ENCODE measurements around the gene DNAH5. TPM values are rescaled to one million over a fixed set of nuclear protein-coding genes. Genes with fewer than 3 reads are reported as not detected.

The DNAH5 gene
- total and polyA plus RNA-seq, 2 experiments from 2014 or later = 0.56 to 0.97 TPM

DNA sequence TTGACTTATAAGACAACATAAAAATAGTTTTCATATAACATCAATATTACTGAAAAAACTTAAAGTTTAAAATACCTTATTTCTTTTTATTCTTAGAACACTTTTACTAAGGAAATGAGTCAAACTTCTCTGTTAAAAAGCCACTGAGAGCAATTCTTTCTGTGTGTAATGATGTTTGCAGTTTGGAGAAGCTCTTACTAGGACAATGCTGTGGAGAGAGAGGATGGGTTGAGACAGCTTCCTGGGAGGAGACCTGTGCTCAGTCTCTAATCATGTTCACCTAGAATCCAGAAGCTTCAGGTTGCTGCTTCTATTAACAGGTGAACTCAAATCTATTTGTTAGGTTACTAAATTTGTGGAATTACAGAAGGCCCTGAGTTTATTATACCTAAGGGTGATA lies 198.5 kb downstream of the DNAH5 start (continued):
- TF ChIP-seq, protein P1, sequence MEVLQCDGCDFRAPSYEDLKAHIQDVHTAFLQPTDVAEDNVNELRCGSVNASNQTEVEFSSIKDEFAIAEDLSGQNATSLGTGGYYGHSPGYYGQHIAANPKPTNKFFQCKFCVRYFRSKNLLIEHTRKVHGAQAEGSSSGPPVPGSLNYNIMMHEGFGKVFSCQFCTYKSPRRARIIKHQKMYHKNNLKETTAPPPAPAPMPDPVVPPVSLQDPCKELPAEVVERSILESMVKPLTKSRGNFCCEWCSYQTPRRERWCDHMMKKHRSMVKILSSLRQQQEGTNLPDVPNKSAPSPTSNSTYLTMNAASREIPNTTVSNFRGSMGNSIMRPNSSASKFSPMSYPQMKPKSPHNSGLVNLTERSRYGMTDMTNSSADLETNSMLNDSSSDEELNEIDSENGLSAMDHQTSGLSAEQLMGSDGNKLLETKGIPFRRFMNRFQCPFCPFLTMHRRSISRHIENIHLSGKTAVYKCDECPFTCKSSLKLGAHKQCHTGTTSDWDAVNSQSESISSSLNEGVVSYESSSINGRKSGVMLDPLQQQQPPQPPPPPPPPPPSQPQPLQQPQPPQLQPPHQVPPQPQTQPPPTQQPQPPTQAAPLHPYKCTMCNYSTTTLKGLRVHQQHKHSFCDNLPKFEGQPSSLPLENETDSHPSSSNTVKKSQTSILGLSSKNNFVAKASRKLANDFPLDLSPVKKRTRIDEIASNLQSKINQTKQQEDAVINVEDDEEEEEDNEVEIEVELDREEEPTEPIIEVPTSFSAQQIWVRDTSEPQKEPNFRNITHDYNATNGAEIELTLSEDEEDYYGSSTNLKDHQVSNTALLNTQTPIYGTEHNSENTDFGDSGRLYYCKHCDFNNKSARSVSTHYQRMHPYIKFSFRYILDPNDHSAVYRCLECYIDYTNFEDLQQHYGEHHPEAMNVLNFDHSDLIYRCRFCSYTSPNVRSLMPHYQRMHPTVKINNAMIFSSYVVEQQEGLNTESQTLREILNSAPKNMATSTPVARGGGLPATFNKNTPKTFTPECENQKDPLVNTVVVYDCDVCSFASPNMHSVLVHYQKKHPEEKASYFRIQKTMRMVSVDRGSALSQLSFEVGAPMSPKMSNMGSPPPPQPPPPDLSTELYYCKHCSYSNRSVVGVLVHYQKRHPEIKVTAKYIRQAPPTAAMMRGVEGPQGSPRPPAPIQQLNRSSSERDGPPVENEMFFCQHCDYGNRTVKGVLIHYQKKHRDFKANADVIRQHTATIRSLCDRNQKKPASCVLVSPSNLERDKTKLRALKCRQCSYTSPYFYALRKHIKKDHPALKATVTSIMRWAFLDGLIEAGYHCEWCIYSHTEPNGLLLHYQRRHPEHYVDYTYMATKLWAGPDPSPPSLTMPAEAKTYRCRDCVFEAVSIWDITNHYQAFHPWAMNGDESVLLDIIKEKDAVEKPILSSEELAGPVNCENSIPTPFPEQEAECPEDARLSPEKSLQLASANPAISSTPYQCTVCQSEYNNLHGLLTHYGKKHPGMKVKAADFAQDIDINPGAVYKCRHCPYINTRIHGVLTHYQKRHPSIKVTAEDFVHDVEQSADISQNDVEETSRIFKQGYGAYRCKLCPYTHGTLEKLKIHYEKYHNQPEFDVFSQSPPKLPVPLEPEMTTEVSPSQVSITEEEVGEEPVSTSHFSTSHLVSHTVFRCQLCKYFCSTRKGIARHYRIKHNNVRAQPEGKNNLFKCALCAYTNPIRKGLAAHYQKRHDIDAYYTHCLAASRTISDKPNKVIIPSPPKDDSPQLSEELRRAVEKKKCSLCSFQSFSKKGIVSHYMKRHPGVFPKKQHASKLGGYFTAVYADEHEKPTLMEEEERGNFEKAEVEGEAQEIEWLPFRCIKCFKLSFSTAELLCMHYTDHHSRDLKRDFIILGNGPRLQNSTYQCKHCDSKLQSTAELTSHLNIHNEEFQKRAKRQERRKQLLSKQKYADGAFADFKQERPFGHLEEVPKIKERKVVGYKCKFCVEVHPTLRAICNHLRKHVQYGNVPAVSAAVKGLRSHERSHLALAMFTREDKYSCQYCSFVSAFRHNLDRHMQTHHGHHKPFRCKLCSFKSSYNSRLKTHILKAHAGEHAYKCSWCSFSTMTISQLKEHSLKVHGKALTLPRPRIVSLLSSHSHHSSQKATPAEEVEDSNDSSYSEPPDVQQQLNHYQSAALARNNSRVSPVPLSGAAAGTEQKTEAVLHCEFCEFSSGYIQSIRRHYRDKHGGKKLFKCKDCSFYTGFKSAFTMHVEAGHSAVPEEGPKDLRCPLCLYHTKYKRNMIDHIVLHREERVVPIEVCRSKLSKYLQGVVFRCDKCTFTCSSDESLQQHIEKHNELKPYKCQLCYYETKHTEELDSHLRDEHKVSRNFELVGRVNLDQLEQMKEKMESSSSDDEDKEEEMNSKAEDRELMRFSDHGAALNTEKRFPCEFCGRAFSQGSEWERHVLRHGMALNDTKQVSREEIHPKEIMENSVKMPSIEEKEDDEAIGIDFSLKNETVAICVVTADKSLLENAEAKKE (CRISPR knock-in tag; IDR thresholded peaks at IDR 0.05) = no peak
- TF ChIP-seq CREB1 (CRISPR knock-in tag; IDR thresholded peaks at IDR 0.05; ENCODE audit: low read depth) (no peak), STAT1 (IDR thresholded peaks at IDR 0.05; ENCODE audit: unreplicated experiment) (no peak)

DNA sequence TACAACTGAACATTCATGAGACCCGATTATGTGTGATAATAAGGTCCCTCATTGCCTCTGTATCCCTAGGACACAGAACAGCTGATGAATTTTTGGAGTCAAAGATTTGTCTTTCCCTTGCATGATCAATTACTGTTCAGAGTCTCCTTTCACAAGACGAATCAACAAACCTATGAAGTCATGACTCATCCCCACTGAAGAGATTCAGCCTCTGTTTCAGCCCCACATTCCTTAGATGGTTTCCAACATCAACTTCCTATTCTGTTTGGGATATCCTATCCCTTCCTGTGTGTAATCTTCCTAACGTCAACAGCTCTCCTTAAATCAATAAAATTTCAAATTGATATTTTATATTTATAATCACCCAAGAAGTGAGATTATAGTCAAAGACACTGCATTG lies 199.0 kb downstream of the DNAH5 start:
- H3K4me1 Mint-ChIP-seq = peaks cover 7% of the 10 kb centered on the region; the same call in 2 of the 3 replicates
- TF ChIP-seq, protein P1 (CRISPR knock-in tag; IDR thresholded peaks at IDR 0.05) = no peak
- TF ChIP-seq, protein P2, sequence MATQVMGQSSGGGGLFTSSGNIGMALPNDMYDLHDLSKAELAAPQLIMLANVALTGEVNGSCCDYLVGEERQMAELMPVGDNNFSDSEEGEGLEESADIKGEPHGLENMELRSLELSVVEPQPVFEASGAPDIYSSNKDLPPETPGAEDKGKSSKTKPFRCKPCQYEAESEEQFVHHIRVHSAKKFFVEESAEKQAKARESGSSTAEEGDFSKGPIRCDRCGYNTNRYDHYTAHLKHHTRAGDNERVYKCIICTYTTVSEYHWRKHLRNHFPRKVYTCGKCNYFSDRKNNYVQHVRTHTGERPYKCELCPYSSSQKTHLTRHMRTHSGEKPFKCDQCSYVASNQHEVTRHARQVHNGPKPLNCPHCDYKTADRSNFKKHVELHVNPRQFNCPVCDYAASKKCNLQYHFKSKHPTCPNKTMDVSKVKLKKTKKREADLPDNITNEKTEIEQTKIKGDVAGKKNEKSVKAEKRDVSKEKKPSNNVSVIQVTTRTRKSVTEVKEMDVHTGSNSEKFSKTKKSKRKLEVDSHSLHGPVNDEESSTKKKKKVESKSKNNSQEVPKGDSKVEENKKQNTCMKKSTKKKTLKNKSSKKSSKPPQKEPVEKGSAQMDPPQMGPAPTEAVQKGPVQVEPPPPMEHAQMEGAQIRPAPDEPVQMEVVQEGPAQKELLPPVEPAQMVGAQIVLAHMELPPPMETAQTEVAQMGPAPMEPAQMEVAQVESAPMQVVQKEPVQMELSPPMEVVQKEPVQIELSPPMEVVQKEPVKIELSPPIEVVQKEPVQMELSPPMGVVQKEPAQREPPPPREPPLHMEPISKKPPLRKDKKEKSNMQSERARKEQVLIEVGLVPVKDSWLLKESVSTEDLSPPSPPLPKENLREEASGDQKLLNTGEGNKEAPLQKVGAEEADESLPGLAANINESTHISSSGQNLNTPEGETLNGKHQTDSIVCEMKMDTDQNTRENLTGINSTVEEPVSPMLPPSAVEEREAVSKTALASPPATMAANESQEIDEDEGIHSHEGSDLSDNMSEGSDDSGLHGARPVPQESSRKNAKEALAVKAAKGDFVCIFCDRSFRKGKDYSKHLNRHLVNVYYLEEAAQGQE (IDR thresholded peaks at IDR 0.05; ENCODE audit: unreplicated experiment) = no peak
- TF ChIP-seq ZNF331 (CRISPR knock-in tag; IDR thresholded peaks at IDR 0.05; ENCODE audit: low read depth) = no peak
- no peak for TF ChIP-seq CREB1 (CRISPR knock-in tag; IDR thresholded peaks at IDR 0.05; ENCODE audit: low read depth)

More for the DNA sequence above, 199.0 kb downstream of the DNAH5 start:
- H3K27me3 Mint-ChIP-seq (ENCODE audit: insufficient read depth, low read depth, poor library complexity) = no peaks in the 10 kb centered on the region
- no peak overlapping the region for H3K27ac ChIP-seq (ENCODE audit: low read depth)
- H3K9me2 ChIP-seq (ENCODE audit: insufficient read depth) = no peaks in the 10 kb centered on the region
- no peaks in the 10 kb centered on the region for H3F3A ChIP-seq (replicated peaks; ENCODE audit: low read depth)
- no peaks in the 10 kb centered on the region for H4K20me1 ChIP-seq (replicated peaks; ENCODE audit: insufficient read depth)
- no peaks in the 10 kb centered on the region for H3K4me1 ChIP-seq (ENCODE audit: insufficient read depth)
- no peaks in the 10 kb centered on the region for H3K36me3 ChIP-seq (ENCODE audit: insufficient read depth)
- H3K9me3 Mint-ChIP-seq = peaks cover 5% of the 10 kb centered on the region; the same call in 1 of the 3 replicates
- DNase-seq (ENCODE audit: low spot score) = peak; percentile 23
- no peaks in the 10 kb centered on the region for H3K79me2 ChIP-seq (replicated peaks; ENCODE audit: insufficient read depth)
- H3K27me3 ChIP-seq (ENCODE audit: insufficient read depth) = no peaks in the 10 kb centered on the region
- no peak overlapping the region for H2AFZ ChIP-seq
- H3K4me3 ChIP-seq = no peak overlapping the region
- no peaks in the 10 kb centered on the region for H3K36me3 Mint-ChIP-seq (ENCODE audit: low read depth)
- no peak overlapping the region for H3K4me3 Mint-ChIP-seq
- no peak overlapping the region for H3K27ac Mint-ChIP-seq
- no peak overlapping the region for H3K4me2 ChIP-seq
- no peak for ATAC-seq

Measured in GM23338 (cell line).